Measurements from ENCODE around the gene FLNB.

Gene FLNB

GRCh38 chr3:58132850-58133249 lies 124.6 kb downstream of the FLNB start:
- Histone ChIP-seq H3K4me1 (ENCODE audit: control insufficient read depth, insufficient read depth, low read length) (no peaks in the 10 kb centered on the region), H3K9me3 (ENCODE audit: control insufficient read depth, insufficient read depth, low read depth, low read length) (no peaks in the 10 kb centered on the region), H3K36me3 (ENCODE audit: control insufficient read depth in 2 of 2, insufficient read depth in 1 of 2, low read length in 2 of 2) (peaks cover 9 to 83% of the 10 kb centered on the region in 2 experiments; a peak in 2 of 3 replicates), H3K27ac (ENCODE audit: extremely low read depth, low read depth, low read length) (no peak overlapping the region), H3K4me3 (ENCODE audit: low read depth, low read length) (no peak overlapping the region)
- POLR2A ChIA-PET, result no interaction called here
- CTCF ChIA-PET, result interaction anchor here (0.8 to 1.0 kb wide), 2 partner anchors 34 to 124 kb away, joined by 3 to 4 read pairs; partner anchors contain the start of gene FLNB
- TF ChIP-seq SALL2 (tag by site-specific recombination; IDR thresholded peaks at IDR 0.05; ENCODE audit: borderline replicate concordance), result 0 out of 2 replicates have a peak, but pooled peaks have one; percentile 49
- TF ChIP-seq ZBTB44 (tag by site-specific recombination; IDR thresholded peaks at IDR 0.05), result no peak
- peak; percentile 96 for TF ChIP-seq ZNF366 (tag by site-specific recombination; conservative IDR thresholded peaks at IDR 0.05)

GRCh38 chr3:58134468-58134867 lies 126.2 kb downstream of the FLNB start:
- ChIA-PET CTCF (interaction anchor here (1.3 kb wide), 1 partner anchor 43 kb away, joined by 4 read pairs; no protein-coding TSS in a partner anchor), POLR2A (no interaction called here)
- TF ChIP-seq MYNN (tag by site-specific recombination; IDR thresholded peaks at IDR 0.05; ENCODE audit: borderline replicate concordance) (no peak), ZNF544 (tag by site-specific recombination; IDR thresholded peaks at IDR 0.05) (no peak), ZNF214 (tag by site-specific recombination; IDR thresholded peaks at IDR 0.05; ENCODE audit: borderline replicate concordance) (no peak), PRDM10 (tag by site-specific recombination; IDR thresholded peaks at IDR 0.05) (no peak), ZNF76 (tag by site-specific recombination; IDR thresholded peaks at IDR 0.05; ENCODE audit: borderline replicate concordance, low read depth) (no peak), ZBTB44 (tag by site-specific recombination; IDR thresholded peaks at IDR 0.05) (no peak)
- Histone ChIP-seq H3K4me1 (ENCODE audit: control insufficient read depth, insufficient read depth, low read length) (no peaks in the 10 kb centered on the region), H3K4me3 (ENCODE audit: low read depth, low read length) (no peak overlapping the region), H3K36me3 (ENCODE audit: control insufficient read depth in 2 of 2, insufficient read depth in 1 of 2, low read length in 2 of 2) (peaks cover 9 to 86% of the 10 kb centered on the region in 2 experiments), H3K27ac (ENCODE audit: extremely low read depth, low read depth, low read length) (no peak overlapping the region), H3K9me3 (ENCODE audit: control insufficient read depth, insufficient read depth, low read depth, low read length) (no peaks in the 10 kb centered on the region)

GRCh38 chr3:58135712-58136543 lies 127.7 kb downstream of the FLNB start:
- no peak overlapping the region for H3K4me3 ChIP-seq (ENCODE audit: low read depth, low read length)
- H3K36me3 ChIP-seq (ENCODE audit: control insufficient read depth in 2 of 2, insufficient read depth in 1 of 2, low read length in 2 of 2), result peaks cover 9 to 86% of the 10 kb centered on the region in 2 experiments
- no peak overlapping the region for H3K27ac ChIP-seq (ENCODE audit: extremely low read depth, low read depth, low read length)
- CTCF ChIA-PET, result interaction anchor here (0.6 to 0.7 kb wide), 2 partner anchors 114 to 116 kb away, joined by 3 read pairs; no protein-coding TSS in a partner anchor
- POLR2A ChIA-PET, result no interaction called here
- TF ChIP-seq ZNF416 (tag by site-specific recombination; IDR thresholded peaks at IDR 0.05) (no peak), ZNF548 (tag by site-specific recombination; IDR thresholded peaks at IDR 0.05) (no peak), ZNF16 (tag by site-specific recombination; IDR thresholded peaks at IDR 0.05; ENCODE audit: low read depth) (no peak), ZNF404 (tag by site-specific recombination; IDR thresholded peaks at IDR 0.05) (no peak), ZBTB1 (tag by site-specific recombination; IDR thresholded peaks at IDR 0.05) (no peak), ZNF645 (tag by site-specific recombination; IDR thresholded peaks at IDR 0.05) (no peak), ZSCAN16 (tag by site-specific recombination; IDR thresholded peaks at IDR 0.05) (no peak), SP7 (tag by site-specific recombination; IDR thresholded peaks at IDR 0.05) (no peak), ZNF488 (tag by site-specific recombination; IDR thresholded peaks at IDR 0.05) (no peak)
- H3K4me1 ChIP-seq (ENCODE audit: control insufficient read depth, insufficient read depth, low read length), result no peaks in the 10 kb centered on the region
- H3K9me3 ChIP-seq (ENCODE audit: control insufficient read depth, insufficient read depth, low read depth, low read length), result no peaks in the 10 kb centered on the region

All from HEK293 (cell line).